WTC11 (cell line): ENCODE data around the gene GPR37.

Source experiments
- CREB1 ChIP-seq: sonication (generic); formaldehyde crosslinking; IDR thresholded peaks from 2 replicates; pipeline ENCODE4 v1.8.0; 2023; ENCODE audit warnings: mild to moderate bottlenecking, missing genetic modification reagents
- IRF2 ChIP-seq: sonication (generic); formaldehyde crosslinking; IDR thresholded peaks from 2 replicates; pipeline ENCODE4 v1.8.0; 2022; ENCODE audit warnings: low read depth, missing genetic modification reagents, borderline replicate concordance
- NR2C2 ChIP-seq: sonication (generic); formaldehyde crosslinking; IDR thresholded peaks from 2 replicates; pipeline ENCODE4 v1.8.0; 2022; ENCODE audit warnings: mild to moderate bottlenecking, missing genetic modification reagents
- ZBTB21 ChIP-seq: sonication (generic); formaldehyde crosslinking; IDR thresholded peaks from 2 replicates; pipeline ENCODE4 v1.8.1; 2023; ENCODE audit warnings: mild to moderate bottlenecking, missing genetic modification reagents, borderline replicate concordance
- ZNF121 ChIP-seq: sonication (generic); formaldehyde crosslinking; IDR thresholded peaks from 2 replicates; pipeline ENCODE4 v1.8.0; 2023; ENCODE audit warnings: missing genetic modification reagents
- ZNF396 ChIP-seq: fragments of 250-450 bp; sonication (Bioruptor Pico); IDR thresholded peaks from 2 replicates; pipeline ENCODE4 v1.8.0; 2021; ENCODE audit warnings: mild to moderate bottlenecking, moderate library complexity, borderline replicate concordance
- TF ChIP-seq, protein P1 (sequence below): fragments of 200-600 bp; IDR thresholded peaks from 2 replicates; pipeline ENCODE4 v1.8.0; 2022; ENCODE audit warnings: antibody characterized with exemption
- TF ChIP-seq, protein P2 (sequence below): sonication (generic); formaldehyde crosslinking; IDR thresholded peaks from 2 replicates; pipeline ENCODE4 v1.8.1; 2023; ENCODE audit warnings: mild to moderate bottlenecking, missing genetic modification reagents, moderate library complexity
- TF ChIP-seq, protein P3 (sequence below): sonication (generic); formaldehyde crosslinking; IDR thresholded peaks from 2 replicates; pipeline ENCODE4 v1.8.1; 2023; ENCODE audit warnings: mild to moderate bottlenecking, missing genetic modification reagents
- TF ChIP-seq, protein P4 (sequence below): sonication (generic); formaldehyde crosslinking; IDR thresholded peaks from 2 replicates; pipeline ENCODE4 v1.8.0; 2023; ENCODE audit warnings: missing genetic modification reagents

DNA sequence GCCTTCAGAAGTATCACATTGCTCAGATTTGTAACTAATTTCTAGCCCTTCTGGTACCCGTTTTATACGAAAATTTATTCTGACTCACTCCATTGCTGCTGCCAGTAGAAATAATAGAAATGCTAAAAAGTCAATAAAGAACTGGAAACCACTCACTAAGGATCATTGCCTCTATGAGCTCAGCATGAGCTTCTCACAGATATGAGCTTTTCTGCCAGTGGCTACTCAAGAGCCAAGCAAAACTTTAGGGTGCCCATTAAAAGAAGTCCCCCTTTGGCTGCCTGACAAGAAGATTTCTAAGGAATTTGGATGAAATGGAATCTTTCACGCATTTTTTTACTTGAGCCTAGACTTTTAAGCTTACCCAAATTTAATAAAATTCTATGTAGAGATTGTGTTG lies 52.5 kb downstream of the GPR37 start:
- TF ChIP-seq, protein P1, sequence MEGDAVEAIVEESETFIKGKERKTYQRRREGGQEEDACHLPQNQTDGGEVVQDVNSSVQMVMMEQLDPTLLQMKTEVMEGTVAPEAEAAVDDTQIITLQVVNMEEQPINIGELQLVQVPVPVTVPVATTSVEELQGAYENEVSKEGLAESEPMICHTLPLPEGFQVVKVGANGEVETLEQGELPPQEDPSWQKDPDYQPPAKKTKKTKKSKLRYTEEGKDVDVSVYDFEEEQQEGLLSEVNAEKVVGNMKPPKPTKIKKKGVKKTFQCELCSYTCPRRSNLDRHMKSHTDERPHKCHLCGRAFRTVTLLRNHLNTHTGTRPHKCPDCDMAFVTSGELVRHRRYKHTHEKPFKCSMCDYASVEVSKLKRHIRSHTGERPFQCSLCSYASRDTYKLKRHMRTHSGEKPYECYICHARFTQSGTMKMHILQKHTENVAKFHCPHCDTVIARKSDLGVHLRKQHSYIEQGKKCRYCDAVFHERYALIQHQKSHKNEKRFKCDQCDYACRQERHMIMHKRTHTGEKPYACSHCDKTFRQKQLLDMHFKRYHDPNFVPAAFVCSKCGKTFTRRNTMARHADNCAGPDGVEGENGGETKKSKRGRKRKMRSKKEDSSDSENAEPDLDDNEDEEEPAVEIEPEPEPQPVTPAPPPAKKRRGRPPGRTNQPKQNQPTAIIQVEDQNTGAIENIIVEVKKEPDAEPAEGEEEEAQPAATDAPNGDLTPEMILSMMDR = no peak
- TF ChIP-seq IRF2 (CRISPR knock-in tag) (no peak), ZNF121 (CRISPR knock-in tag) (no peak), CREB1 (no peak), NR2C2 (CRISPR knock-in tag) (no peak), ZBTB21 (CRISPR knock-in tag) (no peak), ZNF396 (CRISPR knock-in tag) (no peak)
- TF ChIP-seq, protein P2, sequence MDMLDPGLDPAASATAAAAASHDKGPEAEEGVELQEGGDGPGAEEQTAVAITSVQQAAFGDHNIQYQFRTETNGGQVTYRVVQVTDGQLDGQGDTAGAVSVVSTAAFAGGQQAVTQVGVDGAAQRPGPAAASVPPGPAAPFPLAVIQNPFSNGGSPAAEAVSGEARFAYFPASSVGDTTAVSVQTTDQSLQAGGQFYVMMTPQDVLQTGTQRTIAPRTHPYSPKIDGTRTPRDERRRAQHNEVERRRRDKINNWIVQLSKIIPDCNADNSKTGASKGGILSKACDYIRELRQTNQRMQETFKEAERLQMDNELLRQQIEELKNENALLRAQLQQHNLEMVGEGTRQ (CRISPR knock-in tag) = no peak
- TF ChIP-seq, protein P3, sequence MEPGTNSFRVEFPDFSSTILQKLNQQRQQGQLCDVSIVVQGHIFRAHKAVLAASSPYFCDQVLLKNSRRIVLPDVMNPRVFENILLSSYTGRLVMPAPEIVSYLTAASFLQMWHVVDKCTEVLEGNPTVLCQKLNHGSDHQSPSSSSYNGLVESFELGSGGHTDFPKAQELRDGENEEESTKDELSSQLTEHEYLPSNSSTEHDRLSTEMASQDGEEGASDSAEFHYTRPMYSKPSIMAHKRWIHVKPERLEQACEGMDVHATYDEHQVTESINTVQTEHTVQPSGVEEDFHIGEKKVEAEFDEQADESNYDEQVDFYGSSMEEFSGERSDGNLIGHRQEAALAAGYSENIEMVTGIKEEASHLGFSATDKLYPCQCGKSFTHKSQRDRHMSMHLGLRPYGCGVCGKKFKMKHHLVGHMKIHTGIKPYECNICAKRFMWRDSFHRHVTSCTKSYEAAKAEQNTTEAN (CRISPR knock-in tag) = no peak
- TF ChIP-seq, protein P4, sequence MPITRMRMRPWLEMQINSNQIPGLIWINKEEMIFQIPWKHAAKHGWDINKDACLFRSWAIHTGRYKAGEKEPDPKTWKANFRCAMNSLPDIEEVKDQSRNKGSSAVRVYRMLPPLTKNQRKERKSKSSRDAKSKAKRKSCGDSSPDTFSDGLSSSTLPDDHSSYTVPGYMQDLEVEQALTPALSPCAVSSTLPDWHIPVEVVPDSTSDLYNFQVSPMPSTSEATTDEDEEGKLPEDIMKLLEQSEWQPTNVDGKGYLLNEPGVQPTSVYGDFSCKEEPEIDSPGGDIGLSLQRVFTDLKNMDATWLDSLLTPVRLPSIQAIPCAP (CRISPR knock-in tag) = no peak
